ENCODE results near the gene TNRC18. TPM values are rescaled to one million over a fixed set of nuclear protein-coding genes. Genes with fewer than 3 reads are reported as not detected.
"Not testable (repeated sequence)": the region's sequence is repeated elsewhere in the genome, so short reads cannot be mapped to it uniquely, and the experiment has no call there.

Gene TNRC18
- total RNA-seq, 1 donor from 2014 or later, result 47.3 TPM

DNA sequence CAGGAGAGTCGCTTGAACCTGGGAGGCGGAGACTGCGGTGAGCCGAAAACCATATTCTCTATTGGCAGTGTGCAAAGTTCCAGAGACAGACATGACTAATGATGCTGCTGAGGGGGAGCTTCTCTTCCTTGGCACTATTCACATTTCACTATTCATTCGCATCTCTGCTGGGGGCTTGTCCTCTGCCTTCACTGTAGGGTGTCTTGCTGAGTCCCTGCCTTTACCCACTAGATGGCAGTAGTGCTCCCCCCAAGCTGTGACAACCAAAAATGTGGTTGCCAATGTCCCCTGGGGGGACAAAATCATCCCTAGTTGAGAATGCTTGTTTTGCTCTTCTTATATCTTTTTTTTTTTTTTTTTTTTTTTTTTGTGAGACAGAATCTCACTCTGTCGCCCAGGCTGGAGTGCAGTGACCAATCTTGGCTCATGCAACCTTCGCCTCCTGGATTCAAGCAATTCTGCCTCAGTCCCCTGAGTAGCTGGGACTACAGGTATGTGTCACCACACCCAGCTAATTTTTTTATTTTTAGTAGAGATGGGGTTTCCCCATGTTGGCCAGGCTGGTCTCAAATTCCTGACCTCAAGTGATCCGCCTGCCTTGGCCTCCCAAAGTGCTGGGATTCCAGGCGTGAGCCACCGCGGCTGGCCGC is 57.5 kb downstream of the TNRC18 start:
- Mint-ChIP-seq H3K4me1 (ENCODE audit: low read depth) (peaks cover 16% of the 10 kb centered on the region), H3K27ac (peak overlapping the region; percentile 18), H3K36me3 (ENCODE audit: low read depth) (peaks cover 40% of the 10 kb centered on the region)
- H3K27me3 Mint-ChIP-seq (ENCODE audit: low read depth); H3K4me3 Mint-ChIP-seq (ENCODE audit: low read depth); H3K9me3 Mint-ChIP-seq: not testable (repeated sequence)
- intact Hi-C loops (cut with micrococcal nuclease), result loop anchor here (2.0 kb wide), 1 partner anchor 31 kb away; no protein-coding TSS in a partner anchor
- peak; percentile 54 for DNase-seq (ENCODE audit: low spot score)

DNA sequence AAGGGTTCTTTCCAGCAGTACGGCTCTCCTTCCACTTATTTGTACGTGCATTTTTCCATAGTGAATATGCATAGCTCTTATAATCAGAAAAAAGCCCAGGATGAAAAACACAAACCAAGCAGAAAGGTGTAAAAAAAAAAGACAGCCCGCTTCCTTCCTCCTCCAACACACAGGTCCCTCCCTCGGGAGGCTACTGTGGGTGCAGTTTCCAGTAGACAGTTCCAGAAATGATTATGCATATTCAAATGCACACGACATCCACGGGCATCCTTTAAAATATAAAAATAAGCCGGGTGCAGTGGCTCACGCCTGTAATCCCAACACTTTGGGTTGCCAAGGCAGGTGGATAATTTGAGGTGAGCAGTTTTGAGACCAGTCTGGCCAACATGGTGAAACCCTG is 59.9 kb downstream of the TNRC18 start:
- Mint-ChIP-seq H3K27ac (peak overlapping the region; percentile 61), H3K9me3 (no peaks in the 10 kb centered on the region), H3K27me3 (ENCODE audit: low read depth) (no peaks in the 10 kb centered on the region), H3K36me3 (ENCODE audit: low read depth) (peaks cover 44% of the 10 kb centered on the region), H3K4me1 (ENCODE audit: low read depth) (peaks cover 14% of the 10 kb centered on the region), H3K4me3 (ENCODE audit: low read depth) (peak overlapping the region; percentile 30)
- no peak for DNase-seq (ENCODE audit: low spot score)
- intact Hi-C loops (cut with micrococcal nuclease), result no loop called here

DNA sequence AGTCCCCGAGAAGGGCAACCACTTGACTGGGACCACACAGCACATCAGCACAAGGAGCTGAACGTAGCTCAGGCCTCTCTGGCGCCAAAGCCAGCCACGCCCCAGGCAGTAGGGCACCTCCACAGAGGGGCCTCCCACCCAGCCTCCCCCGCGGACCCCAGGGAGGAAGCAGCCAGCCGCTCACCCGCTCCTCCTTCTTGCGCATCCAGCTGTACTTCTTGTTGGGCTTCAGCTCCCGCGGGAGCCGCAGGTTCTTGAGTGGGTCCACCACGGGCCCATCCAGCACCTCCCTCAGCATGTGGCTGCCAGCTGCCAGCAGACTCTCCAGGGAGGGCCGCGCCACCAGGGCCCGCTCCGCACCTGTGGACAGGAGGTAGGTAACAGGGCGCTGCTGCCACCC is 61.2 kb downstream of the TNRC18 start:
- intact Hi-C loops (cut with micrococcal nuclease), result no loop called here
- Mint-ChIP-seq H3K27me3 (ENCODE audit: low read depth) (no peaks in the 10 kb centered on the region), H3K36me3 (ENCODE audit: low read depth) (peaks cover 50% of the 10 kb centered on the region), H3K9me3 (no peaks in the 10 kb centered on the region), H3K4me1 (ENCODE audit: low read depth) (peaks cover 13% of the 10 kb centered on the region), H3K27ac (no peak overlapping the region), H3K4me3 (ENCODE audit: low read depth) (no peak overlapping the region)
- no peak for DNase-seq (ENCODE audit: low spot score)

DNA sequence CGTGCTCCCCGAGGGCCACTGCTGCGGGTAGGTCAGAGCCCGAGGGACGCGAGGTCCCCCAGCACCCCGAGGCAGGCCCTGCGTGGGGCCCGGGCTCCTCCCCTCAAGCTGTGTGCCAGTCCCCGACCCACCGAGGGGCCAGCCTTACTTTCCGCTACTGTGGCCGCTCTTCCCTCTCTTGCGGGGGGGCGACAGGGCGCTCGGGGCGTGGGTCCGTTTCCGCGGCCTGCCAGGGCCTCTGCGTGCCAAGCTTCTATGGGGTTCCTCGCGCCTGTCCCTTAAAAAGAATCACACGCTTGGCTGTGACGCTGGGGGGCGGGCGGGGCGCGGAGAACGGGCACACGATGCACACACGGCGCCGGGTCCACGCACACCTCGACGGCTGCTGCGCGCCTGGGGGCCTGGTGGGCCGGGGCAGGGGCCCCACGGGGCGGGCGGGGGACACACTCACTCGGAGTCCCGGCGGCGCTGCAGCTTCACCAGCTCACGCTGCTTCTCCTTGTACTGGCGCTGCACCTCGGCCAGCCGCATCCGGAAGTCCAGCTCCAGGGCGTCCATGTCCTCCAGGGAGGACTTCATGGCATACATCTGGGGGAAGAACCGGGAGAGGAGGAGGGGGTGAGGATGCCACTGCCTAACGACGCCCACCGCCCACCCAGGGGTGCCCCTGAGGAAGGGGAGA is 62.0 kb downstream of the TNRC18 start:
- Mint-ChIP-seq H3K4me1 (ENCODE audit: low read depth) (peaks cover 11% of the 10 kb centered on the region), H3K27ac (no peak overlapping the region), H3K9me3 (no peaks in the 10 kb centered on the region), H3K27me3 (ENCODE audit: low read depth) (no peaks in the 10 kb centered on the region), H3K36me3 (ENCODE audit: low read depth) (peaks cover 53% of the 10 kb centered on the region), H3K4me3 (ENCODE audit: low read depth) (no peak overlapping the region)
- no peak for DNase-seq (ENCODE audit: low spot score)
- intact Hi-C loops (cut with micrococcal nuclease), result no loop called here

DNA sequence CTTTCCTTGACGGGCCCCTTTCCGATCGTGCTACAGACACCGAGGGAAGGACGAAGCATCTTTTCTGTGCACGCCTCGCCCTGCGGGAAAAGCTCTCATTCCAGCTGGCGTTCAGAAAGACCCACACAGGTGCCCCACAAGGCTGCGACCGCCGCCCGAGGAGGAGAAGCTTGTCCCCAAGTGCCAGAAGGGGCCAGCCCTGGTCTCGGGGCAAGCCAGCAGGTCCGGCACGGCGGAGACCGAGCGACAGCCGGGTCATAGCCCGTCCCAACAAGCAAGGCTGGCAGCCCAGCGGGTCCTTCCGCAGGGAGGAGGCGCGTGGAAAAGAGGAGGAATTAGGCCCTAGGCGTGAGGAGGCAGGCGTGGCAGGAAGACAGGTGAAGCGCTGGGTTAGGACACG is 62.7 kb downstream of the TNRC18 start:
- intact Hi-C loops (cut with micrococcal nuclease), result no loop called here
- no peak for DNase-seq (ENCODE audit: low spot score)
- no peaks in the 10 kb centered on the region for H3K9me3 Mint-ChIP-seq
- no peaks in the 10 kb centered on the region for H3K27me3 Mint-ChIP-seq (ENCODE audit: low read depth)
- H3K4me3 Mint-ChIP-seq (ENCODE audit: low read depth), result no peak overlapping the region
- H3K4me1 Mint-ChIP-seq (ENCODE audit: low read depth), result peaks cover 10% of the 10 kb centered on the region
- H3K36me3 Mint-ChIP-seq (ENCODE audit: low read depth), result peaks cover 56% of the 10 kb centered on the region
- no peak overlapping the region for H3K27ac Mint-ChIP-seq

DNA sequence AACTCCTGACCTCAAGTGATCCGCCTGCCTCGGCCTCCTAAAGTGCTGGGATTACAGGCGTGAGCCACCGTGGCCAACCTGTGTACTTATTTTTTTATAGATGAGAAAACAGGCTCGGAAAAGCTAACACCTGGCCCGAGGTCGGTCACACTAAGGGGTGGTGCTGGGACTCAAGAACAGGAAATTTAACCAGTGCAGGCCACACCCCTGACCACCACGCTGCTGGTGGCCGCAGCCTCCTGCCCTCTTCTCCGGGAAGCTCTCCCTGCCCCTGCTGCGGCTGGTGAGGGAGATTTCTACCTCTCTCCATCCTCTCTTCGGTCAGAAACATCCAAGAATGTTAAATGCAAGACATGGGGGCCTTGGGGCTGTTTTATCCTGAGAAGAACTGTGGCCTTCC is 63.2 kb downstream of the TNRC18 start:
- H3K9me3 Mint-ChIP-seq, result no peaks in the 10 kb centered on the region

DNA sequence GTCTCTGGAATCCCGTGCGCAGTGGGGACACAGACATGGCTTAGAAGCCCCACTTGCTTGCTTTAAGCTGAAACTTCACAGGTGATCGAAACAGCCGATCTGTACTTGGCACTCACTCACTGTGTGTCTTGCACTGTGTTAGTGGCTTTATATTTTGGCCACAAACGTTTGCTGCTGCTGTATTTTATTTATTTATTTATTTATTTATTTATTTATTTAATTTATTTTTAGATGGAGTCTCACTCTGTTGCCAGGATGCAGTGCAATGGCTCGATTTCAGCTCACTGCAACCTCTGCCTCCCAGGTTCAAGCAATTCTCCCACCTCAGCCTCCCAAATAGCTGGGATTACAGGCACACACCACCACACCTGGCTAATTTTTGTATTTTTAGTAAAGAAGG is 63.6 kb downstream of the TNRC18 start:
- H3K4me3 Mint-ChIP-seq (ENCODE audit: low read depth); H3K27me3 Mint-ChIP-seq (ENCODE audit: low read depth): not testable (repeated sequence)

More for the DNA sequence above, 63.2 kb downstream of the TNRC18 start:
- intact Hi-C loops (cut with micrococcal nuclease), result no loop called here
- no peak overlapping the region for H3K27ac Mint-ChIP-seq
- no peak overlapping the region for H3K4me3 Mint-ChIP-seq (ENCODE audit: low read depth)
- H3K4me1 Mint-ChIP-seq (ENCODE audit: low read depth), result peaks cover 10% of the 10 kb centered on the region
- H3K36me3 Mint-ChIP-seq (ENCODE audit: low read depth), result peaks cover 58% of the 10 kb centered on the region
- DNase-seq (ENCODE audit: low spot score), result no peak
- no peaks in the 10 kb centered on the region for H3K27me3 Mint-ChIP-seq (ENCODE audit: low read depth)

DNA sequence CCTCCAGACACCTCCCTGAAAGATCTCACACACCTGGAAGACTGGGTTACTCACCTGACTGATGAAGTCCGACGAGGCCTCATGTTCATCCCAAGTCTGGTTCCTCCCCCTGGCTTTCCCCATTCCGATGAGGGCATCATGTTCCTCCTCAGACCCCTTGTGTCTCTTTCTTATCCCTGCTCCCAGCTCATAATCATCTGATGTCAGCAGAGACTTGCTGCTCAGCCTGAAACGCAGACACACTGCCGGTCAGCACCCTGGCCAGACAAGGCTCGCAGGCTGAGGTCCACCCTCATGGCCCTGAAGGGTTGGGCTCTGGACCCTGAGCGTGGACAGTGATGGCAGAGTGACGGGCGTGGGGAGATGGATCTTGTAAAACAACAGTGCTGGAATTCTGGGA is 64.3 kb downstream of the TNRC18 start:
- intact Hi-C loops (cut with micrococcal nuclease), result no loop called here
- DNase-seq (ENCODE audit: low spot score), result no peak
- Mint-ChIP-seq H3K27me3 (ENCODE audit: low read depth) (no peaks in the 10 kb centered on the region), H3K4me3 (ENCODE audit: low read depth) (no peak overlapping the region), H3K9me3 (no peaks in the 10 kb centered on the region), H3K36me3 (ENCODE audit: low read depth) (peaks cover 66% of the 10 kb centered on the region), H3K27ac (peak overlapping the region; percentile 4), H3K4me1 (ENCODE audit: low read depth) (peaks cover 12% of the 10 kb centered on the region)

More for the DNA sequence above, 63.6 kb downstream of the TNRC18 start:
- H3K27ac Mint-ChIP-seq; DNase-seq (ENCODE audit: low spot score); H3K4me1 Mint-ChIP-seq (ENCODE audit: low read depth); H3K9me3 Mint-ChIP-seq; intact Hi-C loops (cut with micrococcal nuclease): not testable (repeated sequence)
- peaks cover 61% of the 10 kb centered on the region for H3K36me3 Mint-ChIP-seq (ENCODE audit: low read depth)

DNA sequence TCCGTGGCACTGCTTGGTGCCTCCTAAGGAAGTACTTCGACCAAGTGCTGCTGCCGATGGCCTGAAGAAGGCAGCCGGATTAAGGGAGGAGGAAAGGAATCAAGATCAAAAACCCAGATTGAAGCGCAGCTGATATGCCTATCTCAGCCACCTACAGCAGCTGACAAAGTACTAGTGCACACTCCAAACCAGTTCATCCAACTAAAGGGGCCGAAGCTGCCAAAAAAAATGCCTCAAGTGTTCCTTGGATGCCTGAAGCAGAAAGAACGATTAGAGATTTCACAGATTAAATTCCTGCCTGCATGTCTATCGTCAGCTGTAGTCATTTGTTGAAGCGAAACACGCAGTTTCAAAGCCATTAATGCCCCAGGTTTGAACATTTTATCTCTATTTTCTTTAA is 65.7 kb downstream of the TNRC18 start:
- Mint-ChIP-seq H3K4me3 (ENCODE audit: low read depth) (no peak overlapping the region), H3K27ac (no peak overlapping the region), H3K9me3 (no peaks in the 10 kb centered on the region), H3K4me1 (ENCODE audit: low read depth) (peaks cover 8% of the 10 kb centered on the region), H3K36me3 (ENCODE audit: low read depth) (peaks cover 67% of the 10 kb centered on the region), H3K27me3 (ENCODE audit: low read depth) (no peaks in the 10 kb centered on the region)
- DNase-seq (ENCODE audit: low spot score), result no peak
- intact Hi-C loops (cut with micrococcal nuclease), result no loop called here

DNA sequence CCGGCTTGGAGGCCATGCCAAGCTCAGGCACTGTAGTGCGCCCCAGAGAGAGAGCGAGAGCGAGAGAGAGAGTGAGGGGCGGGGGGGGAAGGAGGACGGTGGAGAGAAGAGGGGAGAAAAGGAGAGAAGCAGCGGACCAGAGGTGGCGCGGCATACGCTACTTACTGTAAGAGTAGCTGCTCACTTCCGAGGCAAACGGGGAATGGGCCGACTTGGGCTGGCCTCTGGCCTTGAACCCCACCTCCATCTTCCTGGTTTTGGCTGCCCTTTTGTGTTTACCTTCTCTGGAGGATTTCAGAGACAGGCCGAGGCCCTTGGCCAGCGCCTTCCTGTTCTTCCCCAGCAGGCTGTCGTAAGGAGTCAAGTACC is 66.9 kb downstream of the TNRC18 start:
- DNase-seq (ENCODE audit: low spot score), result no peak
- no peaks in the 10 kb centered on the region for H3K27me3 Mint-ChIP-seq (ENCODE audit: low read depth)
- peaks cover 8% of the 10 kb centered on the region for H3K4me1 Mint-ChIP-seq (ENCODE audit: low read depth)
- H3K4me3 Mint-ChIP-seq (ENCODE audit: low read depth), result no peak overlapping the region
- H3K36me3 Mint-ChIP-seq (ENCODE audit: low read depth), result peaks cover 67% of the 10 kb centered on the region
- H3K27ac Mint-ChIP-seq, result no peak overlapping the region
- no peaks in the 10 kb centered on the region for H3K9me3 Mint-ChIP-seq
- intact Hi-C loops (cut with micrococcal nuclease), result no loop called here

DNA sequence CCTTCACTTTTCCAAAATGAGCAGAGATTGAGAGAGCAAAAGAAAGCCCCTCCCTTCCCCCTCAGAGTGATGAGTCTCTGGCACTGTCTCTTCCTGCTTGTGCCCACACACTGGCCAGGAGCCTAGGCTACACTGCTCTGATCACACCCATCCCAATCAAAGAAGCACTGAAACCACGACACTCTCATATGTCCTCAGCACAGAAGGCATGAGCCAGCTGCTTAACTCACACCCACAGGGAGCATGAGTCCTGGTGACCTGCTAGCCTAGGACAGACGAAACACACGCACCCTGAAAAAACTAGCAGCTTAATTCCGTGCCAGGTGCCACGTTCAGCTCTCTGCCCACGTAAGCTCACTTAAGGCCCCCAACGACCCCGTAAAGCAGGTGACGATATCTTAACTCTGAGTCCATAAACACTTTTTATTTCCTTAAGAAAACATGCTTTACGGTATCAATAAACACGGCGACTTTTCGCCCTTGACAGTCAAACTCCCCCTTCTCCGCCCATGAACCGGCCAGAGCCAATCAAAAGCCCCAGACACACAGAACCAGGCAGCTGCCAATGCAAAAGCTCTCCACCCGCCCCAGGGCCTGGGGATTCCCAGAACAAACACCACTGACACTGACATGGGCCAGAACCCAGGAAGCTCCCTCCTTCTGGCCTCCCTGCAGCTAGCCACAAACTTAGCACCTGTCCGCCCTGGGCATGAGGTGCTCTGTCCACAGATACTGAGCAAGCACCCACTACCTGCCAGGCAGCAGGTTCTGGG is 69.0 kb downstream of the TNRC18 start:
- Mint-ChIP-seq H3K27me3 (ENCODE audit: low read depth) (no peaks in the 10 kb centered on the region), H3K27ac (no peak overlapping the region), H3K9me3 (no peaks in the 10 kb centered on the region), H3K4me1 (ENCODE audit: low read depth) (peaks cover 8% of the 10 kb centered on the region), H3K36me3 (ENCODE audit: low read depth) (peaks cover 60% of the 10 kb centered on the region), H3K4me3 (ENCODE audit: low read depth) (no peak overlapping the region)
- intact Hi-C loops (cut with micrococcal nuclease), result no loop called here
- no peak for DNase-seq (ENCODE audit: low spot score)

DNA sequence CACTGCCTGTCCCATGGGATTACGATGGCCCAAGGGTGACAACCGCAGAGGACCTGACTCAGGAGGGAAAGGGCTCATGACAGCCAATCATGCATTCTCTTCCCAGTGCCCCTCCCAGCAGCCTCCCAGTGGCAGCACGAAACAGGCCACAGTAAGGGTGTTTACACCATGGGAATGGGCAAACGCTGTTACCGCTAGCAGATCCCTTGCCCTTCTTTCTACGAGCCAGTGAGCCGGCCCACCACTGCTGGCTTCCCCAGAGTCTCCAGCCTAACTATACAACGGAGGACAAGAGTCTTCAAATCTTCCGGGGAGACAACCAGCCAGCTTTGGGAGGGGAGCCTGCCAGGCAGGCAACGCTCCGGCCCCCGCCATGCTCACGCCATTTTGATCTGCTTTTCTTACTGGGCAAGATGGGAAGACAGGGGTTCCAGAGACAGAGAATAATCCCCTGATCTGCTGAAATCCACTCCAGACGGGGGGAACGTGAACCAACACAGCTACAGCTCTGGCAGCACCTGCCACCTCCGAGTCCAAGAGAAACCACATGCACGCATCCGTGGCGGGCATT is 71.1 kb downstream of the TNRC18 start:
- H3K36me3 Mint-ChIP-seq (ENCODE audit: low read depth), result peaks cover 50% of the 10 kb centered on the region
- intact Hi-C loops (cut with micrococcal nuclease), result no loop called here
- H3K4me1 Mint-ChIP-seq (ENCODE audit: low read depth), result peaks cover 8% of the 10 kb centered on the region
- H3K9me3 Mint-ChIP-seq, result no peaks in the 10 kb centered on the region
- DNase-seq (ENCODE audit: low spot score), result no peak
- no peak overlapping the region for H3K4me3 Mint-ChIP-seq (ENCODE audit: low read depth)
- no peak overlapping the region for H3K27ac Mint-ChIP-seq
- no peaks in the 10 kb centered on the region for H3K27me3 Mint-ChIP-seq (ENCODE audit: low read depth)
